Measurements from ENCODE around the gene SRMS. TPM values are rescaled to one million over a fixed set of nuclear protein-coding genes. Genes with fewer than 3 reads are reported as not detected.

SRMS gene
- total and polyA plus RNA-seq, 5 donors = not detected

GRCh38 chr20:63533871-63534393 lies 13.6 kb downstream of the SRMS start:
- WGBS = 66% methylated on average over 28 of the region's 28 CpGs
- H3K27ac ChIP-seq (ENCODE audit: low read length) = no peak overlapping the region
- no peaks in the 10 kb centered on the region for H3K9me3 ChIP-seq (ENCODE audit: control insufficient read depth, low read length)
- H3K4me3 ChIP-seq (ENCODE audit: low read length) = no peak overlapping the region
- intact Hi-C loops (cut with DNase I) = loop anchor here in 2 of 4 donors (10.0 kb wide), 2 partner anchors 251 to 441 kb away; partner anchors contain the start of gene SAMD10 (in 1 of the 2)
- peak in 2 of 3 donors; percentile 34 to 67 for DNase-seq
- H3K27me3 ChIP-seq (ENCODE audit: control insufficient read depth, insufficient read depth) = no peaks in the 10 kb centered on the region
- H3K4me1 ChIP-seq (ENCODE audit: control insufficient read depth, insufficient read depth, low read length) = no peaks in the 10 kb centered on the region
- ATAC-seq = no peak

GRCh38 chr20:63533388-63533787 lies 14.2 kb downstream of the SRMS start:
- no peak overlapping the region for H3K4me3 ChIP-seq (ENCODE audit: low read length)
- intact Hi-C loops (cut with DNase I) = loop anchor here in 2 of 4 donors (10.0 kb wide), 2 partner anchors 251 to 441 kb away; partner anchors contain the start of gene SAMD10 (in 1 of the 2)
- no peak overlapping the region for H3K27ac ChIP-seq (ENCODE audit: low read length)
- no peaks in the 10 kb centered on the region for H3K27me3 ChIP-seq (ENCODE audit: control insufficient read depth, insufficient read depth)
- H3K4me1 ChIP-seq (ENCODE audit: control insufficient read depth, insufficient read depth, low read length) = no peaks in the 10 kb centered on the region
- ATAC-seq = no peak
- peak in 2 of 3 donors; percentile 28 to 49 for DNase-seq
- H3K9me3 ChIP-seq (ENCODE audit: control insufficient read depth, low read length) = no peaks in the 10 kb centered on the region
- 70% methylated on average over 14 of the region's 14 CpGs for WGBS

DNA sequence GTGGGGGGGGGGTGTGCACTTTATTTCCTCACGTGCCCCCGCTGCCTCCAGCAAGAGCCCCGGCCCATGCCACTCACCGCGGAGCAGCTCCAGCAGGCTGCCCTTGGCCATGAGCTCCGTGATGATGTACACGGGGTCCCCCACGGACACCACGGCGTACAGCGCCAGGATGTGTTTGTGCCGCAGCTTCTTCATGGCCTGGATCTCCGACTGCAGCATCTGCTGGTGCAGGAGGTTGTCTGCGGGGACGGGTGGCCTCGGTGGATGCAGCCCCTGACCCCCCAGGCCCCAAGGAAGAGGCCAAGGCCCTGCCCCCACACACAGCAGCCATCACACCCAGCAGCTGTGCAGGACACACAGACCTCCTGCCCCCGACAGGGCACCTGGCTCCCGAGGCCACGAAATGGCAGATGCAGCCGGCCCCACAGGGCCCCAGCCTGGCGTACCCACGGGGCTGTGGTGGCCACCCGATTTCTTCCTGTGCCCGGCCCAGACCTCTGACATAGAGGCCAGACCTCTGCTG lies 15.0 kb downstream of the SRMS start:
- intact Hi-C loops (cut with DNase I) = loop anchor here in 2 of 4 donors (10.0 kb wide), 2 partner anchors 252 to 442 kb away; partner anchors contain the start of gene SAMD10 (in 1 of the 2)
- H3K27me3 ChIP-seq (ENCODE audit: control insufficient read depth, insufficient read depth) = no peaks in the 10 kb centered on the region
- WGBS = 73% methylated on average over 24 of the region's 24 CpGs
- DNase-seq (peak in 2 of 3 donors; percentile 31 to 47), ATAC-seq (no peak)
- H3K4me1 ChIP-seq (ENCODE audit: control insufficient read depth, insufficient read depth, low read length) = no peaks in the 10 kb centered on the region
- no peak overlapping the region for H3K27ac ChIP-seq (ENCODE audit: low read length)
- H3K4me3 ChIP-seq (ENCODE audit: low read length) = no peak overlapping the region
- no peaks in the 10 kb centered on the region for H3K9me3 ChIP-seq (ENCODE audit: control insufficient read depth, low read length)

- Histone ChIP-seq H3K27me3 (ENCODE audit: control insufficient read depth, insufficient read depth) (no peaks in the 10 kb centered on the region), H3K9me3 (ENCODE audit: control insufficient read depth, low read length) (no peaks in the 10 kb centered on the region), H3K4me1 (ENCODE audit: control insufficient read depth, insufficient read depth, low read length) (no peaks in the 10 kb centered on the region), H3K27ac (ENCODE audit: low read length) (no peak overlapping the region), H3K4me3 (ENCODE audit: low read length) (no peak overlapping the region)
- 77% methylated on average over 27 of the region's 27 CpGs for WGBS
- DNase-seq = peak in 1 of 3 donors; percentile 33
- no peak for ATAC-seq
- intact Hi-C loops (cut with DNase I) = loop anchor here in 2 of 4 donors (10.0 kb wide), 2 partner anchors 253 to 443 kb away; partner anchors contain the start of gene SAMD10 (in 1 of the 2)
Measured at GRCh38 chr20:63531686-63532448, 15.7 kb downstream of the SRMS start.

DNA sequence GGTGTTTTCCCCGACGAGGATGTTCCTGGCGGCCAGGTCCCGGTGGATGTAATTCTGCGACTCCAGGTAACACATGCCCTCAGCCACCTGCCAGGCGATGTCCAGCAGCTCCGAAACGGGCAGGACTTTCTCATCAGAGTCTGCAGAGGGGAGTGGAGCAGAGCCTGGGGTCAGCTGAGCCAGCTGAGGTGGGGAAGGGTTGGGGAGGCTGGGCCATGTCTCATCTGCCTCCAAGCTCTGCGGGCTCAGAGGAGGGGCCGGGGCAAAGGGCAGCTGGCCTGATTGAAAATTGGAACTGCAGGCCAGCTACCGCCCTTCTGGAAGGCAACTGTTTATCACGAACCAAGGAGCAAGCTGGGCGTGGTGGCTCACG lies 16.8 kb downstream of the SRMS start:
- DNase-seq (peak in 1 of 3 donors; percentile 34), ATAC-seq (no peak)
- Histone ChIP-seq H3K27ac (ENCODE audit: low read length) (no peak overlapping the region), H3K4me1 (ENCODE audit: control insufficient read depth, insufficient read depth, low read length) (no peaks in the 10 kb centered on the region), H3K4me3 (ENCODE audit: low read length) (no peak overlapping the region), H3K9me3 (ENCODE audit: control insufficient read depth, low read length) (no peaks in the 10 kb centered on the region), H3K27me3 (ENCODE audit: control insufficient read depth, insufficient read depth) (no peaks in the 10 kb centered on the region)
- 67% methylated on average over 14 of the region's 14 CpGs for WGBS
- intact Hi-C loops (cut with DNase I) = loop anchor here in 2 of 4 donors (10.0 kb wide), 2 partner anchors 254 to 444 kb away; partner anchors contain the start of gene SAMD10 (in 1 of the 2)

GRCh38 chr20:63529861-63530787 lies 17.4 kb downstream of the SRMS start:
- H3K4me1 ChIP-seq (ENCODE audit: control insufficient read depth, insufficient read depth, low read length) = no peaks in the 10 kb centered on the region
- WGBS = 73% methylated on average over 39 of the region's 39 CpGs
- DNase-seq = peak; percentile 14 to 61 (median 51)
- H3K9me3 ChIP-seq (ENCODE audit: control insufficient read depth, low read length) = no peaks in the 10 kb centered on the region
- no peak overlapping the region for H3K27ac ChIP-seq (ENCODE audit: low read length)
- no peak overlapping the region for H3K4me3 ChIP-seq (ENCODE audit: low read length)
- peak in 1 of 2 donors; percentile 10 for ATAC-seq
- intact Hi-C loops (cut with DNase I) = loop anchor here in 2 of 4 donors (10.0 kb wide), 2 partner anchors 255 to 445 kb away; partner anchors contain the start of gene SAMD10 (in 1 of the 2)
- no peaks in the 10 kb centered on the region for H3K27me3 ChIP-seq (ENCODE audit: control insufficient read depth, insufficient read depth)

DNA sequence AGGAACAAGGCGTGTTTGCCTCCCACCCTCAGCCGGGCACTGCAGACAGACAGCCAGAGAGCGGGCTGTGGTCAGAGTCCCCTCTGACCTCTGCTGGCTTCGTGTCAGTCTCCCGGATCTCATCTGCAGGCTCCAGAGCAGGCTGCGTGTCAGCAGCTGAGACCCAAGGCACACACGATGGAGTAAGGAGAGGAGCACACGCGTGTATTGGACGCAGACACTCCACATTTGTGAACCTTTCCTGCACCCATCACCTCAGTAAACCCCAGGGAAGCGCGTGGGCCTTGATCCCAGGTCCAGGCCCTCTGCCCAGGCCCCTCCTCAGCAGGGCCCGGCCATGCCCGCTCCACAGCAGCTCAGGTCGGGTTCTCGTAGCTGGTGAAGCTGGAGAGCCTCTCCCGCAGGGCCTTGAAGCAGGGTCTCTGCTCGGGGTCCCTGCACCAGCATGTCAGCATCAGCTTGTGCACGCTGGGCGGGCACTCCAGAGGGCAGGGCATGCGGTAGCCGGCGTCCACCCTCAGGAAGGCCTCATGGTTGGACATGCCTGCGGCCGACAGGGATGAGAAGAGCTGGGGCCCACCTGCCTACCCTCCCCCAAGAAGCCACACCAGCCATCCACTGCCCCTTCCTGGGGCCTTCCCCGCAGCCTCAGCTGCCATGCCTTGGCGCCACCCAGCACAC lies 18.2 kb downstream of the SRMS start:
- peak in 1 of 2 donors; percentile 6 for ATAC-seq

DNA sequence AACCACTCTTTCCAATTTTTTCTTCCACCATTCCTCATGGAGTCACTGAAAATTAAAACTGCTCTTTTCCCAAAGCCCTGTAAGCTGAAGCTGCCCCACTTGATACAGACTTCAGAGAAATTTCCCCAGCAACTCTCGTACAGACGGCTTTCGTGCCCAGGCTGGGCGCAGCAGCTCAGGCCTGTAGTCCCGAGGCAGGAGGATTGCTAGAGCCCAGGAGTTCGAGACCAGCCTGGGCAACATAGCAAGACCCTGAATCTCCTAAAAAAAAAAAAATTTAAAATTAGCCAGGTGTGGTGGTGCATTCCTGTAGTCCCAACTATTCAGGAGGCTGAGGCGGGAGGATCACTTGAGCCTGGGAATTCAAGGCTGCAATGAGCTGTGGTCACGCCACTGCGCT lies 20.4 kb downstream of the SRMS start:
- no peak overlapping the region for H3K27ac ChIP-seq (ENCODE audit: low read length)
- intact Hi-C loops (cut with DNase I) = no loop called here
- ATAC-seq (no peak), DNase-seq (peak in 1 of 3 donors; percentile 33)
- peaks cover 3% of the 10 kb centered on the region for H3K4me1 ChIP-seq (ENCODE audit: control insufficient read depth, insufficient read depth, low read length)
- H3K4me3 ChIP-seq (ENCODE audit: low read length) = no peak overlapping the region
- no peaks in the 10 kb centered on the region for H3K27me3 ChIP-seq (ENCODE audit: control insufficient read depth, insufficient read depth)
- H3K9me3 ChIP-seq (ENCODE audit: control insufficient read depth, low read length) = no peaks in the 10 kb centered on the region
- WGBS = 87% methylated on average over 9 of the region's 9 CpGs

More for the DNA sequence above, 18.2 kb downstream of the SRMS start:
- Histone ChIP-seq H3K4me1 (ENCODE audit: control insufficient read depth, insufficient read depth, low read length) (no peaks in the 10 kb centered on the region), H3K27me3 (ENCODE audit: control insufficient read depth, insufficient read depth) (no peaks in the 10 kb centered on the region), H3K9me3 (ENCODE audit: control insufficient read depth, low read length) (no peaks in the 10 kb centered on the region), H3K4me3 (ENCODE audit: low read length) (no peak overlapping the region), H3K27ac (ENCODE audit: low read length) (no peak overlapping the region)
- DNase-seq = peak in 2 of 3 donors; percentile 45 to 61
- intact Hi-C loops (cut with DNase I) = no loop called here
- 75% methylated on average over 27 of the region's 27 CpGs for WGBS

DNA sequence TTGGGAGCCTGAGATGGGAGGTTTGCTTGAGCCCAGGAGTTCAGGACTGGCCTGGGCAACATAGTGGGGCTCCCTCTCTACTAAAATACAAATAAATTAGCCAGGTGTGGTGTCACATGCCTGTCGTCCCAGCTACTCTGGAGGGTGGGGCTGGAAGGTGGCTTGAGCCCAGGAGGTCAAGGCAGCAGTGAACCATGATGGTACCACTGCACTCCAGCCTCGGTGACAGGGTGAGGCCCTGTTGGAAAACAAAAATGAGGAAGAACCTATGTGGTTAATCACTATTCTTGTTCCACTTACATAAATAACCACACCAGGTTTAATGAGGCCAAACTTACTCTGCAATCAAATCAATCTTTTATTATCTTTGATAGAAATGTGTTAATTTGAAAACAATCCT lies 21.6 kb downstream of the SRMS start:
- H3K27me3 ChIP-seq (ENCODE audit: control insufficient read depth, insufficient read depth) = no peaks in the 10 kb centered on the region
- intact Hi-C loops (cut with DNase I) = no loop called here
- H3K27ac ChIP-seq (ENCODE audit: low read length) = no peak overlapping the region
- ATAC-seq = no peak
- no peak overlapping the region for H3K4me3 ChIP-seq (ENCODE audit: low read length)
- H3K4me1 ChIP-seq (ENCODE audit: control insufficient read depth, insufficient read depth, low read length) = peaks cover 5% of the 10 kb centered on the region
- WGBS = 31% methylated on average over 2 of the region's 2 CpGs
- DNase-seq = peak in 1 of 3 donors; percentile 43
- no peaks in the 10 kb centered on the region for H3K9me3 ChIP-seq (ENCODE audit: control insufficient read depth, low read length)

- no peak for ATAC-seq
- Histone ChIP-seq H3K4me3 (ENCODE audit: low read length) (no peak overlapping the region), H3K27me3 (ENCODE audit: control insufficient read depth, insufficient read depth) (no peaks in the 10 kb centered on the region), H3K9me3 (ENCODE audit: control insufficient read depth, low read length) (no peaks in the 10 kb centered on the region), H3K27ac (ENCODE audit: low read length) (no peak overlapping the region), H3K4me1 (ENCODE audit: control insufficient read depth, insufficient read depth, low read length) (peaks cover 5% of the 10 kb centered on the region)
- DNase-seq = no peak
- intact Hi-C loops (cut with DNase I) = no loop called here
- WGBS = 63% methylated on average over 3 of the region's 3 CpGs
Measured at GRCh38 chr20:63525185-63525584, 22.4 kb downstream of the SRMS start.
